HG03064 (cell line): ENCODE data around the gene PIN1.
A peak's percentile ranks its signal among the peaks of the same experiment; 100 is the strongest.
"Not testable (repeated sequence)": the region's sequence is repeated elsewhere in the genome, so short reads cannot be mapped to it uniquely, and the experiment has no call there.

ENCODE experiments used
- ATAC-seq: cut with Tn5 transposase; IDR thresholded peaks from one replicate; pipeline ENCODE4 v1.9.1; 2021; ENCODE audit warnings: low read depth; ENCODE audit not compliant: unreplicated experiment

Gene PIN1

GRCh38 chr19:9834726-9835506 is at the start of gene PIN1:
Gene PIN1, plus strand, starts transcription at chr19:9835318. Its CDS starts 27 bp downstream, at chr19:9835345.
- peak; percentile 81 for ATAC-seq

DNA sequence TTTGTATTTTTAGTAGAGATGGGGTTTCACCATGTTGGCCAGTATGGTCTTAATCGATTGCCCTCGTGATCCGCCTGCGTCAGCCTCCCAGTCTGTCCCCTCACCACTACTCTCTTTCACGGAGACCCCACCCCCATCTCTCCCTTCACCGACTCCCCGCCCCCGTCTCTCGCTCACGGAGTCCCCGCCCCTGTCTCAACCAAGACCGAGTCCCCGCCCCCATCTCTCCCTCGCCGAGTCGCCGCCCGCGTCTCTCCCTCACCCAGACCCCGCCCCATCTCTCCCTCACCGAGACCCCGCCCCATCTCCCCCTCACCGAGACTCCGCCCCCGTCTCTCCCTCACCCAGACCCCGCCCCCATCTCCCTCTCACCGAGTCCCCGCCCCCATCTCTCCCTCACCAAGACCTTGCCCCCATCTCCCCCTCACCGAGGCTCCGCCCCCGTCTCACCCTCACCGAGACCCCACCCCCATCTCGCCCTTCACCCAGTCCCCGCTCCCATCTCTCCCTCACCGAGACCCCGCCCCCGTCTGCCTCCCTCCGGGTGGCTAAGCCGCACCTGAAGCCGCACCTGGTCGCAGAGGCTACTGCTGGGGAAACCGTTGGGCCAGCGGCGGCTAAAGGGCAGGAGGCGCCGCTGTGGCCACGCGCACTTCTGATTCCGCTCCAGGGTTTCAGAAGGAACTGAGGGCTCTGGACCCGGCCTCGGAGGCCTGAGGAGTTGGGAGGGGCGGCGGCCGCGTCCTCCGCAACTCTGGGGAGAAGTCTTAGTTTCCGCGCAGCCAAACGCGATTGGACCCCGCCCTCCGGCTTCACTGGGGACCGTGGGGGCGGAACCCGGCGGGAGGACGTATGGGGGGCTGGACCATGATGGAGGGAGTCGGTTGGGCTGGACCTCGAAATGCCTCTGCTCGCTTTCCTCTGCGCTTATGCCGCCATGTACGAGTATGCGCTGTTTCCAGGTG is 49.5 kb upstream of the PIN1 start:
- ATAC-seq = peak; percentile 70

DNA sequence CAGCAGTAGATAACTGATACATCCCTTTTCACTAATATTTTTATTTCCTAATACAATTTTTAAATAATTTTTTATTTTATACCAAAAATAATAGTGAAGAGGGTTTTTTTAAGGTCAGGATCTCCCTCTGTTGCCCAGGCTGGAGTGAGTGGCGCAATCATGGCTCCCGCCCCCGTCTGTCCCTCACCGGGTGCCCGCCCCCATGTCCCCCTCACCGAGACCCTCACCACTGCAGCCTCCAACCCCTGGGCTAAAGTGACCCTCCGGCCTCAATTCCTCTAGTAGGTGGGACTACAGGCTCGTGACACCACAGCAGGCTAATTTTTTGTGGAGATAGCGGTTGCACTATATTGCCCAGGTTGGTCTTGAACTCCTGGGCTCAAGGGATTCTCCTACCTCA is 48.8 kb upstream of the PIN1 start:
- no peak for ATAC-seq

- ATAC-seq = no peak
These were observed 48.3 kb upstream of the PIN1 start for GRCh38 chr19:9786819-9787218.

- not testable (repeated sequence) for ATAC-seq
These were observed 46.5 kb upstream of the PIN1 start for GRCh38 chr19:9788604-9789003.

DNA sequence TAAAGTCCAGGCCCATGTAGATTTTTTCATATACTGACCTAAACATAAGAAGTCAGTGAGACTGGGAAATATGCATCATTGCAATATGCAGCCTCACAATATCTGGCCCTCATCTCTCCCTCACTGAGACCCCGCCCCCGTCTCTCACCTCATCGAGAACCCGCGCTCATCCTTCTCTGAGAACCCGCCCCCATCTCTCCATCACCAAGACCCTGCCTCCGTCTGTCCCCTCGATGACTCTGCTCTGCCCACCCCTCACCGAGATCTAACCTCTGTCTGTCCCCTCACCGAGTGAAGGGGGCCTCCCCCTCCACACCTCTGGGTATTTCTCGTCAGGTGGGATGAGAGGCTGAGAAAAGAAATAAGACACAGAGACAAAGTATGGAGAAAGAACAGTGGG is 46.1 kb upstream of the PIN1 start:
- no peak for ATAC-seq

DNA sequence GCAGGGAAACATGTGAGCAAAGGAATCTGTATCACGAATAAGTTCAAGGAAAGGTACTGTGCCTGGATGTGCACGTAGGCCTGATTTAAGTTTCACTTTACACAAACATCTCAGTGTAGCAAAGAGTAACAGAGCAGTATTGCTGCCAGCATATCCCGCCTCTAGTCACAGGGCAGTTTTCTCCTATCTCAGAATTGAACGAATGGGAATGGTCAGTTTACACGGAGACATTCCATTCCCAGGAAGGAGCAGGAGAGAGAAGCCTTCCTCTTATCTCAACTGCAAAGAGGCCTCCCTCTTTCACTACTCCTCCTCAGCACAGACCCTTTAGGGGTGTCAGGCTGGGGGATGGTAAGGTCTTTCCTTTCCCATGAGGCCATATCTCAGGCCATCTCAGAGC is 45.5 kb upstream of the PIN1 start:
- not testable (repeated sequence) for ATAC-seq

DNA sequence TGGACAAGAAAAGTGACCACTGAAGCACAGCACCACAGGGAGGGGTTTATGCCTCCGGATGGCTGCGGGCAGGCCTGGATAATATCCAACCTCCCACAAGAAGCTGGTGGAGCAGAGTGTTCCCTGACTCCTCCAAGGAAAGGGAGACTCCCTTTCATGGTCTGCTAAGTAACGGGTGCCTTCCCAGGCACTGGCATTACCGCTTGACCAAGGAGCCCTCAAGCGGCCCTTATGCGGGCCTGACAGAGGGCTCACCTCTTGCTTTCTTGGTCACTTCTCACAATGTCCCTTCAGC is 44.1 kb upstream of the PIN1 start:
- ATAC-seq = not testable (repeated sequence)

DNA sequence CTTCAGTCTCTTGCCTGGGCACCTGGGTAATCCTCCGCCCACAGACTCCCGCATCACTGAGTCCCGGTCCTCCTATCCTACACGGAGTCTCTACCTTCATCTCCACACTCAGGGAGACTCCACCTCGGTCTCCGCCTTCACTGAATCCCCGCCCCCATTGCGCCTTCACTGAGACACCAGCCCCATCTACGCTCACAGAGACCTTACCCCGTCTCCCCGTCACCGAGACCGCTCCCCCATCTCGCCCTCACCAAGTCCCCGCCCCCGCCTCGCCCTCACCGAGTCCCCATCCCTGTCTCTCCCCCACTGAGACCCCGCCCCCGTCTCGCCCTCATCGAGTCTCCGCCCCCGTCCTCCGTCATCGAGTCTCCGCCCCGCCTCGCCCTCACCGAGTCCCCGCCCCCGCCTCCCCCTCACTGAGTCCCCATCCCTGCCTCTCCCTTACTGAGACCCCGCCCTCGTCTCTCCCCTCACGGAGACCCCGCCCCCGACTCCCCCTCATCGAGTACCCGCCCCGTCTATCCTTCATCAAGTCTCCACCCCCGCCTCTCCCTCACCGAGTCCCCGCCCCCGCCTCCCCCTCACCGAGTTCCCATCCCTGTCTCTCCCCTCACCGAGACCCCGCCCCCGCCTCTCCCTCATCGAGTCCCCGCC is 43.4 kb upstream of the PIN1 start:
- no peak for ATAC-seq

- ATAC-seq = no peak
These were observed 42.7 kb upstream of the PIN1 start for GRCh38 chr19:9792206-9793070.

- no peak for ATAC-seq
These were observed 42.0 kb upstream of the PIN1 start for GRCh38 chr19:9793071-9793591.

- ATAC-seq = no peak
These were observed 38.9 kb upstream of the PIN1 start for GRCh38 chr19:9796113-9796773.

GRCh38 chr19:9797871-9798270 is 37.2 kb upstream of the PIN1 start:
- no peak for ATAC-seq

DNA sequence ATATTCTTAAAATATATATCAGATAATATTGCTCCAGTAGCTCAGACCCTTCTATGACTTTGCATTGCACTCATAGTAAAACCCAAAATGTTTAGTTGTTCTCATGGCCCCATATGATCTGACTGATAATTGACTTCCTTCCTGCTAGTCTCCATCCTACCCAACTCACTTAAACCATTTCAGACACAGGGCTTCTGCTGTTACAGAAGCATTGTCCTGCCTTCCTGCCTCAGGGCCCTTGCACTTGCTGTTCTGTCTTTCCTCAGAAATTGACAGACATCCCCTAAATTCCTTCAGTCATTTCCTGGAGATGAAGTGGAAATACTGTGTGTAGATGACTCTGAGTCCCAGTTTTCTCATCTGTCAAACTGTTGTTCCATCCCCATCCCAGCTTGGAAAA is 36.0 kb upstream of the PIN1 start:
- no peak for ATAC-seq

DNA sequence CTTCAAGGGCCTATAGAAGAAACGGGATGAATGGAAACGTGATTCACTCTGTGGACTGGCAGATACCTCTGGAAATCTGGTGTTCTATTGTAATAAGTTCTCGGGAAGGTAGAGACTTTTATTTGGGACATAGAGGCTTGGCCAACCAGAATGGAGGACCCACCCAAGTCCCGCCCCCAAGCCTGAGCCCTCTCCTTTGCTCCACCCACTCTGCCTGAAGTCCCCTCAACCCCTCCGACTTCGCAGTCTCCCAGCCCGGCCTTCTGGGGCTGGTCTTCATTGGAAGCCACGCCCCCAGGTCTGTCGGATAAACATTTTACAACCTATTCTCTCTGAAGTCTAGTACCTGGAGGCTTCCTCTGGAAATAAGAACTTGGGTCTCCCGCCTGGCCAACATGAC is 33.1 kb upstream of the PIN1 start:
- no peak for ATAC-seq

GRCh38 chr19:9806803-9807202 is 28.3 kb upstream of the PIN1 start:
- ATAC-seq = no peak

DNA sequence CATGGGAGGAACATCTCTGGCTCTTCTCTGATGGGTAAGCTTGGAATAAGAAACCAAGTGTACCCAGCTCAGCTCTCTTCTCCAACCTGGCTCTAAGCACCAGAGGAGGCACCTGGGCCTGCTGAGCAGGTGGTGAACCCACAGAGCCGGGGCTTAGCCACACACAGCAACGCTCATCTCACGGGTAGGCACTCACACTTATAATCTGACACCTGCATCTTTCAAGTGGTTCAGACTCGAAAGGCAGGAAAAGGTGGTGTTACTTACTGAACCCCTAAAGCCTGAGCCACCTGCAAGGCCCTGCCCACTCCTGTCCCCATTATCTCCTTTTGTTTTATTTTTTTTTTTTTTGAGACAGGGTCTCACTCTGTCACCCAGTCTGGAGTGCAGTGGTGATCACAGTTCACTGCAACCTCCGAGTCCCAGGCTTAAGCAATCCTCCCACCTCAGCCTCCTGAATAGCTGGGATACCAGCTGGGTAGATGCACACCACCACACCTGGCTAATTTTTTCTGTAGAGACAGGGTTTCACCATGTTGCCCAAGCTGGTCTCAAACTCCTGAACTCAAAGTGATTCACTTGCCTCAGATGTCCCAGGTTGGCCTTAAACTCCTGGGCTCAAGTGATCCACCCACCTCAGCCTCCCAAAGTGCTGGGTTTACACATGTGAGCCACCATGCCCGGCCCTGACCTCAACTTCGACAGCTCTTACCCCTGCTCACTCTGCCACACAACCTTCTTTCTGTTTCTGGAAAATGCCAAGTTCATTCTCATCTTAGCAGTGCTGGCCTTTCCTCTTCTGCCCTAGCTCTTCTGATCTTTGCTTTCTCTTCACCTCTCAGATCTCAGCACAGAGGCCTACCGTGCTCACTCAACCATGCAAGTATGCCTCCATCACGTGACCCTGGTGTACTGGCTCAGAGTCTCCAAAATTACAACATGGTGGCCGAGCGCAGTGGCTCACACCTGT is 26.0 kb upstream of the PIN1 start:
- no peak for ATAC-seq

DNA sequence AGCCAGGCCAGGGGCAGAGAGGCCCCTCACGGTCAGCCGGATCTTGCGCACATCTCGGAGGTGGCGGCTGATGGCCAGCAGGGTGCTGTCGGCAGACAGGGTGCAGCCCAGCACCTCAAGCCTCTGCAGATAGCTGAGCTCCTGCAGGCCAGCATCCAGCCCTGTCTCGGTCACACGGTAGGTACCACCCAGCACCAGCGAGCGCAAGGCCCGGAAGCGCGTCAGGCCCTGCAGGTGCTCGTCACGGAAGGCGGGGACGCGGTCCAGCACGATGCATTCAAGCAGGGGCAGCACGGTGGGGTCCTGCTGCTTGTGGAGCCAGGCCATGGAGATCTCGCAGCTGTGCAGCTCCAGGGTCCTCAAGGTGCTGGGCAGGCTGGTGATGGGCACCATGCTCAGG is 24.0 kb upstream of the PIN1 start:
- no peak for ATAC-seq
